ENCODE data around the gene GABRB3.

GABRB3 gene

GRCh38 chr15:26673445-26673844, 99.4 kb downstream of the GABRB3 start:
- DNase-seq: no peak

- DNase-seq: no peak
Measured at GRCh38 chr15:26670116-26670515, 102.8 kb downstream of the GABRB3 start.

GRCh38 chr15:26667222-26667988, 105.5 kb downstream of the GABRB3 start:
- DNase-seq: no peak

- no peak for DNase-seq
Measured at GRCh38 chr15:26665957-26666791, 106.7 kb downstream of the GABRB3 start.

- no peak for DNase-seq
Measured at GRCh38 chr15:26662283-26662682, 110.6 kb downstream of the GABRB3 start.

GRCh38 chr15:26661748-26662147, 111.1 kb downstream of the GABRB3 start:
- no peak for DNase-seq

GRCh38 chr15:26661107-26661506, 111.8 kb downstream of the GABRB3 start:
- DNase-seq: no peak

- DNase-seq: no peak
Measured at GRCh38 chr15:26660241-26660640, 112.6 kb downstream of the GABRB3 start.

GRCh38 chr15:26658290-26658689, 114.6 kb downstream of the GABRB3 start:
- DNase-seq: no peak

GRCh38 chr15:26656080-26656479, 116.8 kb downstream of the GABRB3 start:
- DNase-seq: no peak

GRCh38 chr15:26651909-26652308, 121.0 kb downstream of the GABRB3 start:
- no peak for DNase-seq

- DNase-seq: no peak
Measured at GRCh38 chr15:26648676-26649075, 124.2 kb downstream of the GABRB3 start.

GRCh38 chr15:26644948-26645347, 127.9 kb downstream of the GABRB3 start:
- no peak for DNase-seq

- DNase-seq: no peak
Measured at GRCh38 chr15:26641144-26641543, 131.7 kb downstream of the GABRB3 start.

- DNase-seq: no peak
Measured at GRCh38 chr15:26640601-26641000, 132.3 kb downstream of the GABRB3 start.

GRCh38 chr15:26639966-26640365, 132.9 kb downstream of the GABRB3 start:
- no peak for DNase-seq

GRCh38 chr15:26635614-26636013, 137.3 kb downstream of the GABRB3 start:
- DNase-seq: no peak

- DNase-seq: no peak
Measured at GRCh38 chr15:26635105-26635504, 137.8 kb downstream of the GABRB3 start.

GRCh38 chr15:26634319-26634718, 138.5 kb downstream of the GABRB3 start:
- no peak for DNase-seq

- no peak for DNase-seq
Measured at GRCh38 chr15:26632500-26632899, 140.4 kb downstream of the GABRB3 start.

GRCh38 chr15:26631894-26632293, 141.0 kb downstream of the GABRB3 start:
- DNase-seq: no peak

GRCh38 chr15:26630857-26631256, 142.0 kb downstream of the GABRB3 start:
- no peak for DNase-seq

- DNase-seq: peak; percentile 48
Measured at GRCh38 chr15:26628879-26629529, 143.9 kb downstream of the GABRB3 start.

- no peak for DNase-seq
Measured at GRCh38 chr15:26628071-26628470, 144.8 kb downstream of the GABRB3 start.

Measured in hematopoietic multipotent progenitor cell treated with erythropoietin and hydrocortisone succinate and interleukin-3 and kit ligand, for 8 days (in vitro differentiated cells).